Dedifferentiated amniotic fluid mesenchymal stem cell (primary cell): Measurements from ENCODE around the gene POLR3E.
"Not testable (repeated sequence)": the region's sequence is repeated elsewhere in the genome, so short reads cannot be mapped to it uniquely, and the experiment has no call there.

Source experiments
- DNase-seq: peaks from one replicate; pipeline ENCODE4 v3.0.0-alpha.2; 2016; ENCODE audit errors: extremely low spot score

The POLR3E gene

GRCh38 chr16:22291860-22292318 lies 5.3 kb upstream of the POLR3E start:
- peak; percentile 23 for DNase-seq

- DNase-seq: no peak
Observed at GRCh38 chr16:22292320-22292719, 4.9 kb upstream of the POLR3E start.

- DNase-seq: no peak
Observed at GRCh38 chr16:22293137-22294106, 3.8 kb upstream of the POLR3E start.

GRCh38 chr16:22296225-22297113 lies 740 bp upstream of the POLR3E start:
- DNase-seq: no peak

GRCh38 chr16:22297871-22298733 lies 893 bp downstream of the POLR3E start:
- DNase-seq: peak; percentile 98

GRCh38 chr16:22299036-22299435 lies 1.8 kb downstream of the POLR3E start:
- no peak for DNase-seq

GRCh38 chr16:22300427-22301071 lies 3.3 kb downstream of the POLR3E start:
- peak; percentile 41 for DNase-seq

- DNase-seq: not testable (repeated sequence)
Observed at GRCh38 chr16:22301423-22301822, 4.2 kb downstream of the POLR3E start.

GRCh38 chr16:22302776-22303363 lies 5.7 kb downstream of the POLR3E start:
- no peak for DNase-seq

- no peak for DNase-seq
Observed at GRCh38 chr16:22304411-22304810, 7.2 kb downstream of the POLR3E start.

GRCh38 chr16:22306788-22307187 lies 9.6 kb downstream of the POLR3E start:
- DNase-seq: no peak

GRCh38 chr16:22307838-22308237 lies 10.6 kb downstream of the POLR3E start:
- DNase-seq: no peak

GRCh38 chr16:22308824-22309520 lies 11.8 kb downstream of the POLR3E start:
- DNase-seq: no peak

GRCh38 chr16:22311520-22311919 lies 14.3 kb downstream of the POLR3E start:
- DNase-seq: no peak

GRCh38 chr16:22312897-22313781 lies 15.9 kb downstream of the POLR3E start:
- DNase-seq: no peak

- DNase-seq: no peak
Observed at GRCh38 chr16:22313876-22314470, 16.8 kb downstream of the POLR3E start.

GRCh38 chr16:22314661-22315626 lies 17.7 kb downstream of the POLR3E start:
- DNase-seq: no peak
